ENCODE data around the gene C1orf116.

- TF ChIP-seq, protein P1, sequence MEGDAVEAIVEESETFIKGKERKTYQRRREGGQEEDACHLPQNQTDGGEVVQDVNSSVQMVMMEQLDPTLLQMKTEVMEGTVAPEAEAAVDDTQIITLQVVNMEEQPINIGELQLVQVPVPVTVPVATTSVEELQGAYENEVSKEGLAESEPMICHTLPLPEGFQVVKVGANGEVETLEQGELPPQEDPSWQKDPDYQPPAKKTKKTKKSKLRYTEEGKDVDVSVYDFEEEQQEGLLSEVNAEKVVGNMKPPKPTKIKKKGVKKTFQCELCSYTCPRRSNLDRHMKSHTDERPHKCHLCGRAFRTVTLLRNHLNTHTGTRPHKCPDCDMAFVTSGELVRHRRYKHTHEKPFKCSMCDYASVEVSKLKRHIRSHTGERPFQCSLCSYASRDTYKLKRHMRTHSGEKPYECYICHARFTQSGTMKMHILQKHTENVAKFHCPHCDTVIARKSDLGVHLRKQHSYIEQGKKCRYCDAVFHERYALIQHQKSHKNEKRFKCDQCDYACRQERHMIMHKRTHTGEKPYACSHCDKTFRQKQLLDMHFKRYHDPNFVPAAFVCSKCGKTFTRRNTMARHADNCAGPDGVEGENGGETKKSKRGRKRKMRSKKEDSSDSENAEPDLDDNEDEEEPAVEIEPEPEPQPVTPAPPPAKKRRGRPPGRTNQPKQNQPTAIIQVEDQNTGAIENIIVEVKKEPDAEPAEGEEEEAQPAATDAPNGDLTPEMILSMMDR (optimal IDR thresholded peaks at IDR 0.05 in 1 of 3, IDR thresholded peaks at IDR 0.05 in 1 of 3, conservative IDR thresholded peaks at IDR 0.05 in 1 of 3; ENCODE audit: extremely low read depth in 1 of 3, insufficient read depth in 2 of 3, low read length in 3 of 3): no peak
- no peak for TF ChIP-seq EZH2 (IDR thresholded peaks at IDR 0.05; ENCODE audit: low read length)
These were observed 35.1 kb upstream of the C1orf116 start for GRCh38 chr1:207067665-207068064.
